Left ventricle myocardium inferior (tissue), 1 donor: Measurements from ENCODE around the gene OPRM1. TPM values are rescaled to one million over a fixed set of nuclear protein-coding genes. Genes with fewer than 3 reads are reported as not detected.

Experiments
- DNase-seq: peaks from one replicate; pipeline ENCODE4 v3.0.0-alpha.2; 2020
- H3K27ac ChIP-seq: fragments of 200-600 bp; replicated peaks from 2 replicates; pipeline ENCODE4 v1.8.0; 2021
- H3K27me3 ChIP-seq: fragments of 200-600 bp; 2 replicates; pipeline ENCODE4 v1.8.0; 2021; ENCODE audit warnings: low read depth
- H3K36me3 ChIP-seq: fragments of 200-600 bp; 2 replicates; pipeline ENCODE4 v1.8.0; 2021
- H3K4me1 ChIP-seq: fragments of 200-600 bp; 2 replicates; pipeline ENCODE4 v1.8.0; 2021
- H3K4me3 ChIP-seq: fragments of 200-600 bp; 2 replicates; pipeline ENCODE4 v1.8.0; 2021; ENCODE audit warnings: mild to moderate bottlenecking, moderate library complexity
- H3K9me3 ChIP-seq: fragments of 200-600 bp; replicated peaks from 2 replicates; pipeline ENCODE4 v1.8.0; 2021
- CTCF ChIP-seq: fragments of 200-600 bp; IDR thresholded peaks from 2 replicates; pipeline ENCODE4 v1.8.0; 2021; ENCODE audit warnings: antibody characterized with exemption, mild to moderate bottlenecking, borderline replicate concordance
- intact Hi-C: fragments of 100-400 bp; cut with micrococcal nuclease; formaldehyde crosslinking; loops from one replicate; pipeline ENCODE4 v1.11.0; 2022
- total RNA-seq: library from RNA; stranded (reverse); fragmentation: NEBNext Ultra II Directional; extraction: Animal tissue kit (Norgen Biotek cat#: 25700); gene quantifications from one replicate; pipeline ENCODE4 v1.2.1, GENCODE V29; 2021
- donor health status: DM: no; HTN: yes; CAD: no; lungs with severe emphysema.

OPRM1 gene
- total RNA-seq, 1 donor from 2014 or later: not detected

- no peaks in the 10 kb centered on the region for H3K4me1 ChIP-seq
- H3K36me3 ChIP-seq: no peaks in the 10 kb centered on the region
- intact Hi-C loops: no loop called here
- no peak overlapping the region for H3K27ac ChIP-seq
- H3K27me3 ChIP-seq: no peaks in the 10 kb centered on the region
- H3K9me3 ChIP-seq: no peaks in the 10 kb centered on the region
- DNase-seq: no peak
- no peak overlapping the region for H3K4me3 ChIP-seq
- TF ChIP-seq CTCF: no peak
Observed at GRCh38 chr6:154030646-154031045, 8.4 kb upstream of the OPRM1 start.

- Histone ChIP-seq H3K27me3 (peaks cover 24% of the 10 kb centered on the region), H3K27ac (no peak overlapping the region), H3K9me3 (no peaks in the 10 kb centered on the region), H3K36me3 (no peaks in the 10 kb centered on the region), H3K4me1 (no peaks in the 10 kb centered on the region), H3K4me3 (no peak overlapping the region)
- TF ChIP-seq CTCF: no peak
- intact Hi-C loops: no loop called here
- DNase-seq: no peak
Observed at GRCh38 chr6:154041001-154041400, 2.0 kb downstream of the OPRM1 start.

DNA sequence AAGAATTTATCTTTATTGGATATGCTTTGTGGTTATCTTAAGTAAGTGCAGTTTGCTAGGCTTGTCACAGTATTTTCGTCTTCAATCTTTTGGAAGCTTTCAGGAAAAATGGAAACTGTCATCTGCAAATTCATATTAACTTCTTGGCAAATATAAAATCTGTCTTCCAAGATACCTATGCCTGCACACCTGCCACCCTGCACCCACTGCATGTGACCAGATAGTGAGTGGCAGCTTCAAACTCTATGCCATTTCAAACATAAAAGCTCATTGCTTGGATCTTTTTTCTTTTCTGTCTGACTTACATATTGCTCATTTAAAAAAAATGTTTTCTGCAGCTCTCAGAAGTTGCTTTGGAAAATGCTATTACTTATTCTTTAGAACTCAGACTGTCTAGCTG is 14.1 kb downstream of the OPRM1 start:
- DNase-seq: no peak
- H3K36me3 ChIP-seq: no peaks in the 10 kb centered on the region
- intact Hi-C loops: no loop called here
- no peak overlapping the region for H3K27ac ChIP-seq
- no peaks in the 10 kb centered on the region for H3K27me3 ChIP-seq
- peaks cover 7% of the 10 kb centered on the region for H3K9me3 ChIP-seq
- no peak overlapping the region for H3K4me3 ChIP-seq
- no peaks in the 10 kb centered on the region for H3K4me1 ChIP-seq
- no peak for TF ChIP-seq CTCF

GRCh38 chr6:154056536-154056935 is 17.5 kb downstream of the OPRM1 start:
- Histone ChIP-seq H3K4me1 (no peaks in the 10 kb centered on the region), H3K9me3 (peaks cover 10% of the 10 kb centered on the region), H3K27ac (no peak overlapping the region), H3K27me3 (no peaks in the 10 kb centered on the region), H3K36me3 (no peaks in the 10 kb centered on the region), H3K4me3 (no peak overlapping the region)
- DNase-seq: no peak
- no peak for TF ChIP-seq CTCF
- intact Hi-C loops: no loop called here

DNA sequence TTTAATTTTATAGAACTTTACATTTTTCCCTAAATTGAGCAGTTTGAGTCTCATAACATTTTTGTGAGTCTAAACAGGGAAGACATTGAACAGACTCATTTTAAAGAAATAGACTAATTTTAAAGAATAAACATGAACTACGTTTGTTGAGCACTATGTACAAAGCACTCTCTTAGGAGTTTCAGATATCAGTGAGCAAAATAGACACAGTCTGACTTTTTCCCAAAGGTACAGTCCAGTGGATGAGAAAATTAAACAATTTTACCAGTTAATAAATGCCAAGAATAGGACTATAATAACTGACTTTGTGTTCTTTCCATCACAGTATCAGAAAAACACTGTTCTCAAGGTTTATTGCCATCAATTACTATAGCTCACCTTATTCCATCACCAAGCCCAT is 18.1 kb downstream of the OPRM1 start:
- no peak for TF ChIP-seq CTCF
- Histone ChIP-seq H3K36me3 (no peaks in the 10 kb centered on the region), H3K27ac (no peak overlapping the region), H3K4me1 (no peaks in the 10 kb centered on the region), H3K4me3 (no peak overlapping the region), H3K27me3 (no peaks in the 10 kb centered on the region), H3K9me3 (peaks cover 7% of the 10 kb centered on the region)
- no peak for DNase-seq
- intact Hi-C loops: no loop called here
